ENCODE data around the gene DUSP7. TPM values are rescaled to one million over a fixed set of nuclear protein-coding genes. Genes with fewer than 3 reads are reported as not detected.

DUSP7 gene
- total and polyA plus RNA-seq, 9 of the 15 experiments (the other 6 are each of a cell fraction or from before 2014, with no cell fraction given) = 0.45 to 15.8 (median 8.2) TPM

DNA sequence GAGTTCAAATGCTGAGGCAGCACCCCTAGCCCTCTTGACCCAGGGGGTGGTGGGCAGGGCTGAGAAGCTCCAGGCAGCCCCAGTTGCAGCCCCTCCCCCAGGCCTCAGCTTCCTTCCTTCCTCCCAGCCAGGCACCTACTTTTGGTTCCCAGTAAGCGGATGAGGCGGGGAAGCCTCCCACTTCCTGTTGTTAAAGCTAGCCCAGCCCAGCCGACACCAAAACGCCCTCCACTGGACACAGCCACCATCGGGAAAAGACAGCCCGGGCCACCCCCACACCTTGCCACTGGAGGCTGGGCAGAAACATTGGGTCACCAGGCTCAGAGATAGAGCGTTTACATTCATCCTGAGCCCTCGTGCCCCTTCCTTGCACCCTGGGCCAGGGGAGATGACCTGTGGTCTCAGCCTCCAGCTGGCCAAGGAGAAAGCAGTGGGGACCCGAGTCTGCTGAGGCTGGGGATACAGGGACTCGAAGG, 3.5 kb downstream of the DUSP7 start (continued):
- TF ChIP-seq JUND (IDR thresholded peaks at IDR 0.05; ENCODE audit: borderline replicate concordance, low read depth, low read length) (peak; percentile 7; the same call in 1 of the 2 replicates), JUND (tag; IDR thresholded peaks at IDR 0.05; ENCODE audit: borderline replicate concordance, low read depth, low read length) (no peak)

DNA sequence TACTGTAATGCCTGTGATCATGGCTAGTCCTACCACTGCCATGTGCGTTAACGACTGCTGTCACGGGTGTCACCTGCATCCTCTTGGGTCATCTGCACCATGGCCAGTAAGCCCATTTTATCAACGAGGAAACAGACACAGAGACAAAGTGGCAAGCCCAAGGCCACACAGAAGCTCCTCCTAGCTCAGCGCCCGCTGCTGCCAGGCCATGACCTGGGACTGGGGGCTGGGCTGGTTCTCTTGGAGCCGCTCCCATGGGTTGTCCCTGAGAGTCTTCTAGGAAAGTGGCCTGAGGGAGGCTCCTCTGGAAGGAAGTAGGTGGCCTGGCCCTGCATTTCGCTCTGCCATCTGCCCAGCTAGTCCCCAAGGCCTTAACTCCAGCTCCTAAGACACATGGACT, 4.9 kb downstream of the DUSP7 start:
- BruUV-seq (replicated peaks) = no TSS peak
- Histone ChIP-seq H3K9ac (ENCODE audit: insufficient read depth in 1 of 2, low read depth in 2 of 2, low read length in 2 of 2) (no peak overlapping the region; a peak in 1 of 4 replicates), H3K4me2 (ENCODE audit: insufficient read depth, low read length) (no peak overlapping the region), H4K20me1 (replicated peaks; ENCODE audit: control insufficient read depth, insufficient read depth, low read length) (peaks cover 6% of the 10 kb centered on the region; the same call in 1 of the 2 replicates), H2AFZ (ENCODE audit: low read depth, low read length) (no peak overlapping the region), H3K27me3 (ENCODE audit: control insufficient read depth in 2 of 2, insufficient read depth in 2 of 2, low read length in 2 of 2) (no peaks in the 10 kb centered on the region), H3K79me2 (ENCODE audit: control insufficient read depth, insufficient read depth, low read length) (peaks cover 42% of the 10 kb centered on the region), H3K36me3 (ENCODE audit: control insufficient read depth, insufficient read depth, low read length) (peaks cover 55% of the 10 kb centered on the region; the same call in 2 of the 3 replicates), H3K9me1 (ENCODE audit: control insufficient read depth, insufficient read depth, low read length) (no peaks in the 10 kb centered on the region), H3K27ac (ENCODE audit: extremely low read depth, low read depth, low read length) (no peak overlapping the region), H3K4me3 (no peak overlapping the region), H3K4me1 (replicated peaks in 1 of 2; ENCODE audit: control insufficient read depth in 2 of 2, insufficient read depth in 2 of 2, low read length in 2 of 2) (peaks cover 15 to 53% of the 10 kb centered on the region in 2 experiments; a peak in 4 of 5 replicates), H3K9me3 (replicated peaks; ENCODE audit: control insufficient read depth, insufficient read depth, low read depth, low read length) (no peaks in the 10 kb centered on the region)
- TF ChIP-seq, protein P1, sequence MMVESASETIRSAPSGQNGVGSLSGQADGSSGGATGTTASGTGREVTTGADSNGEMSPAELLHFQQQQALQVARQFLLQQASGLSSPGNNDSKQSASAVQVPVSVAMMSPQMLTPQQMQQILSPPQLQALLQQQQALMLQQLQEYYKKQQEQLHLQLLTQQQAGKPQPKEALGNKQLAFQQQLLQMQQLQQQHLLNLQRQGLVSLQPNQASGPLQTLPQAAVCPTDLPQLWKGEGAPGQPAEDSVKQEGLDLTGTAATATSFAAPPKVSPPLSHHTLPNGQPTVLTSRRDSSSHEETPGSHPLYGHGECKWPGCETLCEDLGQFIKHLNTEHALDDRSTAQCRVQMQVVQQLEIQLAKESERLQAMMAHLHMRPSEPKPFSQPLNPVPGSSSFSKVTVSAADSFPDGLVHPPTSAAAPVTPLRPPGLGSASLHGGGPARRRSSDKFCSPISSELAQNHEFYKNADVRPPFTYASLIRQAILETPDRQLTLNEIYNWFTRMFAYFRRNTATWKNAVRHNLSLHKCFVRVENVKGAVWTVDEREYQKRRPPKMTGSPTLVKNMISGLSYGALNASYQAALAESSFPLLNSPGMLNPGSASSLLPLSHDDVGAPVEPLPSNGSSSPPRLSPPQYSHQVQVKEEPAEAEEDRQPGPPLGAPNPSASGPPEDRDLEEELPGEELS (CRISPR knock-in tag; IDR thresholded peaks at IDR 0.05; ENCODE audit: borderline replicate concordance) = no peak
- ATAC-seq (no peak), FAIRE-seq (no peak), DNase-seq (ENCODE audit: extremely low read depth in 1 of 4, low spot score in 3 of 4) (no peak)
- intact Hi-C loops (cut with micrococcal nuclease) (loop anchor here (5.0 kb wide), 1 partner anchor 49 kb away; no protein-coding TSS in a partner anchor), in situ Hi-C loops (cut with MboI) (no loop called here)
- WGBS (ENCODE audit: insufficient coverage, low coverage, missing lambda C conversion rate) = 92% methylated on average over 8 of the region's 8 CpGs
- POLR2A ChIA-PET = interaction anchor here (0.5 kb wide), 1 partner anchor 51 kb away, joined by 3 read pairs; no protein-coding TSS in a partner anchor
- CTCF ChIA-PET (ENCODE audit: low intra/inter-chr PET ratio) = no interaction called here
